Measurements from ENCODE around the gene MMP15.

MMP15 gene

DNA sequence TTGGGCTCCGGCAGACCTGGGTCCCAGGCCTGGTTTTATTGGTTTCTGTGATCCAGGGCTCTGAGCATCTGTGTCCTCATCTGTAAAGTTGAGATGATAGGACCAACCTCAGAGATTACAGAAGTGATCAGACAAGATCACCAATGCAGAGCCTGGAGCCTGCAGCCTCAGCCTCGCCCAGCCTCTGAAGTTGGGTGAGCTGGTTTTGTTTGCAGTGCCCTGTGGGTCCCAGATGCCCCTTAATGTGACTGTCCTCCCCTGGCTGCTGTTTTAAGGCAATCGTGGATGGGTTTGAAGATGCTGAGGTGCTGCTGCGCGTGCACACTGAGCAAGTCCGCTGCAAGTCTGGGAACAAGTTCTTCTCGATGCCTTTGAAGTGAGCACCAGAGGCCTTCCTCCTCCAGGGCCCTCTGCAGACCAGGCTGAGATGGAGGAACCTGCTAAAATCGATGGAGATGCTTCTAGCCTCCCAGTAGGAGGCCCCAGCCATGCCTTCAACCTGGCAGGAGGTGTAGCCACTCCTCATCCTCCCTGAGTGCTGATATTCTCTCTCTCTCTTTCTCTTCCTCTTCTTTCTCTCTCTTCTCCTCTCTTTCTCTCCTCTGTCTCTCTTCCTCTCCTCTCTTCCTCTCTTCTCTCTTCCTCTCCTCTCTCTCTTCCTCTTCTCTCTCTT, 5.6 kb upstream of the MMP15 start:
- DNase-seq (ENCODE audit: low read depth in 2 of 2): no peak

DNA sequence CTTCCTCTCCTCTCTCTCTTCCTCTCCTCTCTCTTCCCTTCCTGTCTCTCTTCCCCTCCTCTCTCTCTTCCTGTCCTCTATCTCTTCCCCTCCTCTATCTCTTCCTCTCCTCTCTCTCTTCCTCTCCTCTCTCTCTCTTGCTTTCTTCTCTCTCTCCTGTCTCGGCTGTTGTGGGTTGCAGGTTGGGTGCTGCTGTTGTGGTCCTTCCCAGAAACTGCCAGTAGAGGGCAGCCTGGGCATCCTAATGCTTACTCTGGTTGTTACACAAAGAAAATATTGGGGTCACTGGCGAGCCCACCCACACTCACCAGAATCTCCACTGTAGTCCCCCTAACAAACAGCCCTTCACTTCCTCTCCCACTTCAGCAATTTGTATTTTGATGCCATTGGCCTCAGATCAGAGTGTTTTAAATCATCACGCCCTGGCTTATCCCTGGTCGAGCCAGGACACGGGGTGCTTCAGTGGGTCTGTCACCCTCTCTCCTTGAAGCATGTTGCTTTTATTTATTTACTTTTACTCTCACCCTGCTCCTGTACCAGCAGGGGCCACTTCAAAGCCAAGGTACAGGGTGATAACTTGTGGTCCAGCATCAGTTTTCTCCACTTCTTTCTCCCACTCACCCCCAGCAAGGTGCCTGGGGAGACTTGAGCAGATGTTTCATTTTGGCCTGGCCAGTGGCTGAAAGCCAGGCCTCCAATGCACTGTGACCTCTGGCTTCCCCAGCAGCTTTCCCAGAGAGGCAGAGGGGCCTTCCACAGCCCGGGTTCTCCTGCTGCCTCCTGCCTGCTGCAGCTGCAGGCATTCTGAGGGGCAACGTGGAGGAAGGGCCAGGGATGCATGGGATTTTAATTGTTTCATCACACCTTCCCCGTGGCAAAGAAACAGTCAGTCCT, 4.7 kb upstream of the MMP15 start:
- peak in 1 of 2 donors; percentile 44 for DNase-seq (ENCODE audit: low read depth in 2 of 2)

DNA sequence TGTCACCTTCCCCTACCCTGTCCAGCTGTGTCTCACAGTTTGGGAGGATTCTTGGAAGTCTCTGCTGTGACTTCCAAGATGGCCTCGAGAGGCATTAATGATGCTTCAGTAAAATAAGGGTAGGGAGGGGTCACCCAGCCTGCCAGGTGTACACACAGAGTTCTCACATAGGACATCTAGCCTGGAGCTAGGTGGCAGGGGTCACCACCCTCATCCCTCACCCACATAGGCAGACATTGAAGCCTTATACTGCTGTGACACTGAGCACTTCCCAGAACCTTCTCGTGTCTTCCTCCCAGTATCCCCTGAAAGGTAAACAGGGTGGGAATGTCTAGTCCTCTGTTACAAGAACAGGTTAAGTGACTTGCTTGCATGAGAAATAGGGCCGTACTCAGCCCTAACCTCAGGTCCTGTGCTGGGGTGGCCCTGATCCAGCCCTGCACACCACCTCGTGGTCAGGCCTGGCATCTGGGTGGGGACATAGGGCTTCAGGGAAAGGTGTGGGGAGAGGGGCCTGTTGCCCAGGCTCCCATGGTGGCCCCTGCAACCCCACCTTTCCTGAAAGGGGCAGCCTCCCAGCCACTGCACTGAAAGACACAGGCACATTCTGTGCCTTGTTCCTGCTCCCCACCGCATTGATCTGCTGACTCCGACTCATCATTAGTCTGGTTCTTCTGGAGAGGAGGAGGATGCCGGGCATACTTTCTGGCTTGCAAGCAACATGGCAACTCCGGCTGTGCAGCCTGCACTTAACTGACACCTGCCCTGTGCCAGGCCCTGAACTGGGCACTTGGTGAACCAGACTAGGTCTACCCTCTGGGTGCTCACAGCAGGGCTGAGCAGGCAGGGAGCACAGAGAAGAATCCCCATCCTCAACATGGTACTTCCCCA, 3.6 kb upstream of the MMP15 start:
- DNase-seq (ENCODE audit: low read depth in 2 of 2): no peak

DNA sequence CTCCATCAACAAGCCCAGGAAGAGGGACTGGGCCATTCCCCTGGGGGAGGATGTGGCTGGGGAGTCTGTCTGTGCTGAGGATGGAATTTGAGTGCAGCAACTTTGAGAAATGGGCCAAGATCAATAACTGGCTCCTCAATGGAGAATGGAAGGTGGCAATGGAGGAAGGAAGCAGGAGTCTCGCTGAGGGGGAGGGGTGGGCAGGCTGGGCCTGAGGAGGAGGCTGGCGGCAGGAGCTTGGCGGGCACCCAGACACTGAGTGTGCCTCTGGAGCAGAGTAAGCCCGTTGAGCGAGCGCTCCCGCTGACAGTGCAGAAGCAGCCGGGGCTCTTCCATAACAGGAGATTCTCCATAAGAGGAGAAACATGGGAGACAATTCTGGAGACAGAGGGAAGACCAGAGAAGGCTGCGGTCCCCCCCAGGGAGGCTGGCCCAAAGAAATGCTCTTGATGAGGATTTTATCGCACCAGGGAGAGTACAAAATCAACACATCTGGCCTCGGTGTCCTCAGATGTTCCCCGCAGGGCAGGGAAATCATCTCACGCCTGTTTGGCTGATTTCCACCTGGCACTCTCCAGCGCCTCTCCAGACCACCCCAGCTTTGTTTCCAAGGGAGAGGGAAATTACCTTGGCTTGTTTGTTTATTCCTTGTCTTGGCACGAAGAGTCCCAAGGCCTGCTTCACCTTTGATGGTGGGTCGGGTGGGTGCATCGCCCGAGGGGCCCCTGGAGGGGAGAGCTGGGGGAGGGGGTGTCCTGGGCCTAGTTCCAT, 2.8 kb upstream of the MMP15 start:
- no peak for DNase-seq (ENCODE audit: low read depth in 2 of 2)

DNA sequence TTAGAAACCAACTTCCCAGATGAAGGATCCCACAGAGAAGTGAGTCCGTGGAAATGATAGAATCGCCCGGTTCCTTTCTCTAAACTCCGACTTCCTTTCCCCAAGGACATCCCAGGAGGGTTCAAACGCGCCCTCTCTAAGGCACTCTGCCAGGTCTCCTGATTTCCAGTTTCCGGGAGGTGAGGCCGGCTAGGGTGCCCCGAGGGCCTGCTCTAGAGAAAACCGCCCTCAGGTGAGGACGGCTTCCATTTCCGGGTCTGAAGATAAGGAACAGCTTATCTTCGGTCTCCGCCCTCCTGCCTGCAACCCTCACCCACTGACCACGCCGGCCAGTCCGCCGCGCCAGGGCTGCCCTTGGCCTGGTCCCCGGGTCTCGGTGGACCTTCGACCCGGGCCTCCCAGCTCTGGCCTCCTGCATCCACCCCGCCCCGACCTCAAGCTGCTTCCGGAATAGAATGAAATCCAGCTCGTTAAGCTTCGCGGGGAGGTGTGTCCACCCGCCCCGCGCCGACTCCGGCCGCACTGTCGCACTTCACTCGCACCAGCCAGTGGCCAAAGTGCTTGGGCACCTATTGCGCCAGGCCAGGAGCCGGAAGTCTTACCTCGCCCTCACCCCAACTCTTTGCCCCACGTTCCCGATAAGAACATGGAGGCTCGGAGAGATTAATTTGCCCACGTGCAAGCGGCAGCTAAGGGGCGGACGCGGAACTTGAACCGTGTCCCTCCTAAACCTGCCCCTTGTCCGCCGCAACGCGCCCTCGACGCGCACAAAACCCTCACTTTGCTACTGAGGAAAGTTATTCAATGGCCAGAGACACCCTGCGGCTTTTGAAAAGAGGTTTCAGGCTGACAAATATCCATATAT, 836 bp upstream of the MMP15 start:
- DNase-seq (ENCODE audit: low read depth in 2 of 2): no peak

DNA sequence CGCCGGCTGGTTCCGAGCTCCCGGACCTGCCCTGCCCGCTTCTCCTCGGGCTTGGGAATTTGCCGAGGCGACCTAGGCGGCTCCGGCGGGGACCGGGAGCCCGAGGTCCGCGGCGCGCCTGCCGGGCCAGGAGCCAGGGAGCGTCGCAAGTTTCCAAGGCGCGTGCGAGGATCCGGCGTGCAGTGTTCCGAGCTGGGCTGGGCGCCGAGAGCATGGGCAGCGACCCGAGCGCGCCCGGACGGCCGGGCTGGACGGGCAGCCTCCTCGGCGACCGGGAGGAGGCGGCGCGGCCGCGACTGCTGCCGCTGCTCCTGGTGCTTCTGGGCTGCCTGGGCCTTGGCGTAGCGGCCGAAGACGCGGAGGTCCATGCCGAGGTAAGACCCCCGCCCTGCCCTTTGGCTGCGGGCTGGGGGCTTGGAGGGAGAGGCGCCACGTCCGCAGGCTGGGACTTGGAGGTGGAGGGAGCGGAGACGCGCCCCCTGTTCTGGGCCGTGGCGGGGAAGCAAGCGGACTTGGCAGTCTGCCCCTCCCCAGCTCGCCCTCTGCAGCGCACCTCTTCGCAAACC, 668 bp downstream of the MMP15 start:
- DNase-seq (ENCODE audit: low read depth in 2 of 2): no peak

DNA sequence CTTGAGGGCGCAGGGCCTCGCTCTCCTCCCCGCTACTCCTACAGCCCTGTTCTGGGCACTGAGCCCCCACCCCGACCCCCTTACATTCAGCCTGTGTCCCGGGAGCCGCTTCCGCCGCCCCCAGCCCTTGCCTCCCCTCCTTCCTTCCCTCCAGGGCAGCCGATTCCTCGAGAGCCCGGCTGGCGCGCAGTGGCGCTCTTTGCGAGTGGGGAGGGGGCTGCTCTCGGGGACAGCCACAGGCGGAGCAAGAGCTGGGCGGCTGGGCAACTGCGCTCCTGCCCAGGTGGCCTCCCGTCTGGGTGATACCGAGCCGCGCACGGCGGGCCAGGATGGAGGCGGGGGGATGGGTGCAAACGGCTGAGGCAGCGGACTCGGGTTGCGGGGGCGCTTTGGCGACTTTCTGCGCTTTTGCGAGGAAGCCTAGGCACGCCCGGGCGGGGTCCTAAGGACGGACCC, 1.2 kb downstream of the MMP15 start:
- no peak for DNase-seq (ENCODE audit: low read depth in 2 of 2)

DNA sequence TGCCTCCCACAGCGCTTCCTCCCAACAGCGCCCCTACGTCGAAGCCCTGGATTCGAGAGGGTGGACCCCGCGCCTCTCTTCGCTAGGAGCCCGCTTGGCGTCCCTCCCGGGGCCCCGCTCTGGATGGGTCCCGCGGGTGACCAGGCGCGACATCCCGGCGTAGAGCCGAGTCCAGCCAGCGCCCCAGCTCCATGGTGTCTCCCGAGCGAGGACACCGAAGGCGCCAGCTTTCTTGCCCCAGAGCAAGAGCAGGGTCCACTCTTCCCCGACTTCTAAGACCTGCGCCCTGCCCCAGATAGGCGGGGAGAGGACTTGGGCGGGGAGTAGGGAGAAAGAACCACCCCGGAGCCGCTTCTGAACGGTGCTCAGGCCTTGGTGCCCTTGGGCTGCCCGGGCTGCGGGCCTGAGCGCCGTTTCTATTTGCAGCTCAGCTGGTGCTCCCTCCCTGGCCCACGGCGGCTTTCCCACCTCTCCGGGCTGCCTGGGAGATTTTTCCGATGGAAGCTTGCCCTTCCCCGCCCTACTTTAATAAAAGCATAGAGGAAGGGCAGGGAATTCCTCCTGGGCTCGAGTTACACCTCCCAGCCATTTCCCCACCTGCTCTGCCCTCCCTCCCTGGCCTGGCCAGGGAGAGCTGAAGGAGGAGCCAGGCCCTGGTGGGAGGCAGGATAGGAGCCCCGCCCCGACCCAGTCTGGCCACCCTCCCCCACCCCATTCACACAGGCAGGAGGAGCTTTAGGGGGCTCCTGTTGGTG, 1.8 kb downstream of the MMP15 start:
- no peak for DNase-seq (ENCODE audit: low read depth in 2 of 2)

DNA sequence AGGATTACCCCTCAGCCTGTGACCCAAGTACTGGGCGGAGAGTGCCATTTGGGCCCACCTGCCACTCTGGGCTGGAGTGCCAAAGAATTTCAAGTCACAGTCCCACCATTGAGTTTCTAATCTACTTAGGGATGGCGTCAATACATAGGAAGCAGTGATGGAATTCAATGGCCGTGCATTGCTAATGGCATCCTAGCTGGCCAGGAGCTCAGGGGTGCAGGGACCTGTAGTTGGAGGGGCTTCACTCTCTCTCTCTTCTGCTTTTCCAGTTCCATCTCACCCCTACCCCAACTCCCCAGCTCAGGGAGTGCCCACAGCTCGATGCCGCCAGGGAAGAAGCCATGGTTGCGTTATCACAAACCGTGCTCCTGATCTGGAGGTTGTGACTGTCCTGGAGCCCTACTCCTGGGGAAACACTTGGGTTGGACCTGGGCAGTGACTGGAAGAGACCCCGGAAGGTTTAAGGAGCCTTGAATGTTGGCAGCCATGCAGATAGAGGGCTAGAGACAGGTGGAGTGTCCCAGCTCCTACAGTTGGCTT, 2.4 kb downstream of the MMP15 start:
- DNase-seq (ENCODE audit: low read depth in 2 of 2): no peak

DNA sequence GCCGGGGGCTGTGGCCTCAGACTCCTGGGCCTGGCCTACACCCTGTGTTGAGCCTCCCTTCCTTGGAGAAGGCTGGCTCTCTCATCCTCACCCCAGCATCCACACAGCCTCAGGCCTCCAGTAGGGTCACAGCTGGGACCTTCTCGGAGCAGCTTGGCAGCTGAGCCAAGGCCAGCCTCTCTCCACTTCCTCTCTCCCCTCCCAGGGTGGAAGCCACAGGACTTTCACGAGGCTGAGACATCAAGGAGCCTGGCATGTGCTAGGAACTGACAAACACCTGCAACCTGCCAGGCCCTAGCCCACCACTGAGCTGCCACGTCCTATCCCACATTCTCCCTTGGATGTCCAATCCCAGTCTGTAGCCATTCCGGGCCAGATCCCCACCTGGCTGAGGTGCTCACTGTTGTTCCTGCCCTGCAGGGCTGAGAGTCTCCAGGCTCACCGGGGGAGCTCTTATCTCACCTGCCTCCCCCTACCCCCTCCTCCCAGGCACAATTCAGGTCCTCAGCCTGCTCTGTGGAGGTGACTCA, 3.1 kb downstream of the MMP15 start:
- no peak for DNase-seq (ENCODE audit: low read depth in 2 of 2)

DNA sequence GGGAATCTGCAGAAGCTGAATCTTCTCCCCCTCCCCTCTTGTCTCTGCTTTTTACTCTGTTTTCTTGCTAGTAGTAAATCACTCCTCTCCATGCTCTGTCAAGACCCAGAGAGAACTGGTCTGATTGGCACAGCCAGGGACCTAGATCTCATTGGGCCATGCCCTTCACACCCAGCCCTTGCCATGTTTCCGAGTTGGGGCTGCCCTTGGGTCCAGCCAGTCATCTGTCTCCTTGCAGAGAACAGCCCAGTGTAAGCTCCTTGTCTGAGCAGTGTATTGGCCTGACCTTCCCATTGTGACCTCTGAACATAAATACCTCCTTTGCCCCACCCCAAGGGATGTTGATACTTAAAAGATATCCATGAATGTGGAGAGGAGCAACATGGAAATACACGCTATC, 3.9 kb downstream of the MMP15 start:
- DNase-seq (ENCODE audit: low read depth in 2 of 2): no peak

DNA sequence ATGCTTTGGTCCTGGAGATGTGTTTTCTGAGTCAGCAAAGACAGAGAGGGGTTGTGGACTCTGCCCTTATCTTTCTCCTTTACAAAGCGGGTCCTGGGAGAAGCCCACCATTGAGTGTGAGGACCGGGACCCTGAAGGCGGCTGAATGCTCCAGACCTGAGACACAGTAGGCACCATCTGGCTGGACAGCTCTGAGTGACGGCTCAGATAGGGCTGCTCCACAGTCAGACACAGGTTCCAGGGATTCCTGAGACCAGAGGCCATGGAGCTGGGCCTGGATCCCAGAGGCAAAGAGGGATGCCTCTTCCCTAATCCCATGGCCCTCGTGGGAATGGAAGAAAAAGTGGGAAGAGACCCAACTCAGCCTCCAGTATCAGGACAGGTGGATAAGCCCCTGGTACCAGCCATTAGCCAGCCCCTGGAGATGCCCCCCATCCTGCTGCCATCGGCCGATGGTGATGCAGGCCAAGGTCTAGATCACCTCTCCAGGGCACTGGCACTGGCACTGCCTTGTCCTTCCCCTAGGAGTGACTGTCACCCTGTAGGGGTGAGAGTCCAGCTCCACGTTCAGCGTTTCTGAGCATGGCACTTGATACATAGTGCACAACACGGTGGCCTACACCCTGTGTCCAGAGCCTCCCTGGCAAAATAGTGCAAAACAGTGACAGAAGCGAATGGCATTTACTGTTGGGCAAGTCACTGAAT, 4.7 kb downstream of the MMP15 start:
- DNase-seq (ENCODE audit: low read depth in 2 of 2): no peak

DNA sequence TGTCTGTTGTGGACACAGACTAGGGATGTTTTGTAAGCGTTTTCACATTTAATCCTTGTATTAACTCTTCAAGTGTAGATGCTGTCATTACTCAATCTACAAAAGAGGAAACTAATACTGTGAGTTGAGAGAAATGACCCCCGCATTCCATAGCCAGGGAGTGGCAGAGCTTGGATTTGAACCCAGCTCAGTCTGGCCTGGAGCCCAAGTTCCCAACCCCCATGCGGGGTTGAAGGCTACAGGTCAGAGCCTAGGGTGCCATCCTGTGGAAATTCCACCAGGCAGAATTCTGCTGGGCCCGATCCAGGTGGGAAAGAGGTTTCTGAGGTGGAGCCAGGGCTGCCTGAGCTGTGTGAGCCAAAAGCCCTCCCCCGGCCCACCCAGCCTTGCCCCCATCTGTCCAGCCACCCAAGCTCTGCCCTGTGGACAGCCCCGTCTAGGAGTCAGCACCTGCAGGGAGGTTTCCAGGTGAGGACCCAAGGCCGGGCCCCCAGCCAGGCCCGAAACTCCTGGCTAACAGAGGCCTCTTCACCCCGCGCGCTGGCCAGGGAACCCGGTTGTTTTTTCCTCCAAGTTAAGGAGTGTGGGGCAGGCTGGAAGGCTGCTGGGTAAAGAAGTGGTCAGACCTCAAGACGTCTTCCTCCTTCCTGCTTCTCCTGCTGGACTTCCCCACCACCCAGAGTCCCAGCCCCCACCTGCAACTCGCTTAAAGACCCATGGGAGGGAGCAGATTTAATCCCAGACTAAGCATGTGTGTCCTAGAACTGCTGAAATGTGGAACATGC, 5.7 kb downstream of the MMP15 start:
- no peak for DNase-seq (ENCODE audit: low read depth in 2 of 2)

DNA sequence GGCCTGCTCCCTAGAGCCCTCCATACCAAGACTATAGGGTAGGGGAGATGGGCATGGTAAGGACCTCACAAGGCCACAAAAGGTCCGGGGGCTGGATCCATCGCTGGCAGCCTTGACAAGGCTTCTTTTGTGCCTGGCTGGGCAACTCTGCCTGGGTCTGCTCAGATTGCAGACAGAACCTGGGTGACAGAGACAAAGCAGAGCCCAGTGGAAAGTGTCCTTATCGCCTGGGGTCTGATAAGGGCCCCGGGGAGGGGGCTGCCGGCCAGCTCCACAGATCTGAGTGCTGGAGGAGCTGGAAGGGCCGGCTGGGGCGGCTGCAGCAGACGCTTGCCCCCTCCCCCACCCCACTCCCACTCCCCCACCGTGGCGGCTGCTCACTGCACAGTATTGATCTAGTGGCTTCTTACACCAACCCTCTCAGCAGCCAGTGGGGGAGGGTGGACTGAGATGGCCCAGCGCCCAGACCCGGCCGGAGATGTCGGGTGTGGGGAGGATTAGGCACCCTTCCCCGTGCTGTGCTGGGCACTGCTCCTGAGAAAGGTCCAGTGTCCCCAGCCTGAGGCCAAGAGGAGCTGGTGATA, 7.2 kb downstream of the MMP15 start:
- no peak for DNase-seq (ENCODE audit: low read depth in 2 of 2)

DNA sequence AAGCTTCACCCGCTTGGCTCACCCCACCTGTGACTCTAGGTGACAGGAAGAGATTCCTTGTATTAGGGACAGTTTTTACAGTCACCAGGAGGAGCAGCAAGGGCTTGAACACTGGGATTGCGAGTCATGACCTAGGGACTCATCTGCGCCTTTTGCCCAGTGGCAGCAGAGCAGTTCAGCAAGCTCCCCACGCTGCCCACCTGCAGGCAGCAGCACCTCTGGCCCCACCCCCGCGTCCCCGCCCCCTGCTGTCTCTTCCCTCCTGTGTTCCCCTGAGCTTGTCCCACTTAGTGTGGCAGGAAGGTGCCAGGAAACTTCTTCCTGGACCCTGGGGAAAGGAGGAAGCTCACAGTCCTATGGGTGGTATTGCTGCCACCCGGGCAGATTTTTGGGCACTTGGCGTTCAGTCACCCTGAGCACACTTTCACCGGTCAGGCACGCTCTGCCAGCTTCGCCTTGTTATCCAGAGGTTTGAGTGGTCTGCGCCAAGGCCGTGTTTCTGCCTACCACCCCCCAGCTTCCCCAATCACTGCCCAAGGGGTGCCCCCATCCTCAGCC, 8.7 kb downstream of the MMP15 start:
- DNase-seq (ENCODE audit: low read depth in 2 of 2): no peak

DNA sequence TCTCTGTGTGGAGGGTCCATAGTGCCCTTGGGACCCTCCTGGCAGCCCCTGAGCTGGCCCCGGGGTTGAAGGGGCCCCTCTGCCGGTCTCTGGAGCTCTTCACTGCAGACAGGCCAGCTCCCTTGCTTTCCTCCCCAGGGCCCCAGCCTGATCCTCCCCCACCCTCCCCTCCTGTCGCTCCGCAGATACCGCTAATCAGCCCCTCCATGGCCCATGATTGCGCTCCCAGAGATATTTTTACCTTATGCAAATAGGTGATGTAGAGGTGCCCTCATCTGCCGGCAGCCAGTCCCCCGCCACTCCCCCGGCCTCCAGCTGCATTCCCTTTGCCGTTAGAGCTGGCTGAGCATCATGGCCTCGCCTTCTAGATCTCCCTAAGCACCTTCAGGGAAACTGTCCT, 9.2 kb downstream of the MMP15 start:
- DNase-seq (ENCODE audit: low read depth in 2 of 2): no peak

Data from stimulated activated CD8-positive, alpha-beta memory T cell treated with anti-CD3 and anti-CD28 coated beads, Interleukin-7, amount 100 ng/mL, for 1 hour (primary cell).